ENCODE data around the gene RCBTB2. TPM values are rescaled to one million over a fixed set of nuclear protein-coding genes. Genes with fewer than 3 reads are reported as not detected.

Gene RCBTB2
- total RNA-seq, 1 experiment from 2014 or later = 1.1 TPM

- Mint-ChIP-seq H3K4me1 (ENCODE audit: low read depth, unreplicated experiment) (no peaks in the 10 kb centered on the region), H3K27ac (ENCODE audit: unreplicated experiment) (peak overlapping the region; percentile 89), H3K4me3 (ENCODE audit: unreplicated experiment) (peak overlapping the region; percentile 91), H3K36me3 (ENCODE audit: insufficient read depth, unreplicated experiment) (peaks cover 18% of the 10 kb centered on the region), H3K27me3 (ENCODE audit: insufficient read depth, unreplicated experiment) (no peaks in the 10 kb centered on the region), H3K9me3 (ENCODE audit: unreplicated experiment) (peaks cover 14% of the 10 kb centered on the region)
- ChIA-PET CTCF (interaction anchor here (1.2 kb wide), 1 partner anchor 494 kb away, joined by 4 read pairs; the partner anchor contains the start of gene NUDT15), POLR2A (no interaction called here)
- no peaks in the 10 kb centered on the region for H3K27me3 ChIP-seq (replicated peaks; ENCODE audit: control insufficient read depth, insufficient read depth, low read length)
- intact Hi-C loops (cut with micrococcal nuclease; ENCODE audit: unreplicated experiment) = loop anchor here (2.0 kb wide), 1 partner anchor 49 kb away; no protein-coding TSS in a partner anchor
- H3K4me3 ChIP-seq (ENCODE audit: low read depth, low read length) = peak overlapping the region; percentile 97
- no peak for TF ChIP-seq CTCF (IDR thresholded peaks at IDR 0.05; ENCODE audit: insufficient read depth in 1 of 2, low read depth in 1 of 2, low read length in 1 of 2, severe bottlenecking in 1 of 2, unreplicated experiment in 1 of 2)
- BruUV-seq (replicated peaks) = TSS peak; percentile 72
- DNase-seq = no peak
- no peaks in the 10 kb centered on the region for H3K9me3 ChIP-seq
- no peaks in the 10 kb centered on the region for H3K36me3 ChIP-seq (ENCODE audit: control insufficient read depth, insufficient read depth, low read length)
- peaks cover 12% of the 10 kb centered on the region for H3K4me1 ChIP-seq
Measured at GRCh38 chr13:48531416-48532255, 1.2 kb downstream of the RCBTB2 start.

GRCh38 chr13:48530833-48531232 is 2.0 kb downstream of the RCBTB2 start:
- no peak overlapping the region for H3K4me3 ChIP-seq (ENCODE audit: low read depth, low read length)
- H3K9me3 ChIP-seq = no peaks in the 10 kb centered on the region
- Mint-ChIP-seq H3K4me1 (ENCODE audit: low read depth, unreplicated experiment) (no peaks in the 10 kb centered on the region), H3K4me3 (ENCODE audit: unreplicated experiment) (no peak overlapping the region), H3K9me3 (ENCODE audit: unreplicated experiment) (peaks cover 6% of the 10 kb centered on the region), H3K36me3 (ENCODE audit: insufficient read depth, unreplicated experiment) (peaks cover 18% of the 10 kb centered on the region), H3K27me3 (ENCODE audit: insufficient read depth, unreplicated experiment) (no peaks in the 10 kb centered on the region), H3K27ac (ENCODE audit: unreplicated experiment) (no peak overlapping the region)
- BruUV-seq (replicated peaks) = no TSS peak
- no peak for DNase-seq
- intact Hi-C loops (cut with micrococcal nuclease; ENCODE audit: unreplicated experiment) = no loop called here
- peaks cover 12% of the 10 kb centered on the region for H3K4me1 ChIP-seq
- TF ChIP-seq CTCF (IDR thresholded peaks at IDR 0.05; ENCODE audit: insufficient read depth in 1 of 2, low read depth in 1 of 2, low read length in 1 of 2, severe bottlenecking in 1 of 2, unreplicated experiment in 1 of 2) = no peak
- H3K36me3 ChIP-seq (ENCODE audit: control insufficient read depth, insufficient read depth, low read length) = no peaks in the 10 kb centered on the region
- POLR2A ChIA-PET = no interaction called here
- no peaks in the 10 kb centered on the region for H3K27me3 ChIP-seq (replicated peaks; ENCODE audit: control insufficient read depth, insufficient read depth, low read length)
- CTCF ChIA-PET = no interaction called here

GRCh38 chr13:48528720-48529119 is 4.2 kb downstream of the RCBTB2 start:
- H3K9me3 ChIP-seq = no peaks in the 10 kb centered on the region
- no peaks in the 10 kb centered on the region for H3K9me3 Mint-ChIP-seq (ENCODE audit: unreplicated experiment)
- no peaks in the 10 kb centered on the region for H3K27me3 ChIP-seq (replicated peaks; ENCODE audit: control insufficient read depth, insufficient read depth, low read length)
- TF ChIP-seq CTCF (IDR thresholded peaks at IDR 0.05; ENCODE audit: insufficient read depth in 1 of 2, low read depth in 1 of 2, low read length in 1 of 2, severe bottlenecking in 1 of 2, unreplicated experiment in 1 of 2) = no peak
- no peak overlapping the region for H3K4me3 ChIP-seq (ENCODE audit: low read depth, low read length)
- H3K4me1 ChIP-seq = peaks cover 7% of the 10 kb centered on the region
- CTCF ChIA-PET = no interaction called here
- H3K36me3 Mint-ChIP-seq (ENCODE audit: insufficient read depth, unreplicated experiment) = peaks cover 18% of the 10 kb centered on the region
- POLR2A ChIA-PET = no interaction called here
- DNase-seq = no peak
- H3K4me3 Mint-ChIP-seq (ENCODE audit: unreplicated experiment) = no peak overlapping the region
- H3K27me3 Mint-ChIP-seq (ENCODE audit: insufficient read depth, unreplicated experiment) = peaks cover 5% of the 10 kb centered on the region
- H3K4me1 Mint-ChIP-seq (ENCODE audit: low read depth, unreplicated experiment) = no peaks in the 10 kb centered on the region
- H3K36me3 ChIP-seq (ENCODE audit: control insufficient read depth, insufficient read depth, low read length) = no peaks in the 10 kb centered on the region
- no TSS peak for BruUV-seq (replicated peaks)
- intact Hi-C loops (cut with micrococcal nuclease; ENCODE audit: unreplicated experiment) = no loop called here
- H3K27ac Mint-ChIP-seq (ENCODE audit: unreplicated experiment) = no peak overlapping the region

Measured in Caco-2 (cell line).